ENCODE results near the gene IRS2. TPM values are rescaled to one million over a fixed set of nuclear protein-coding genes. Genes with fewer than 3 reads are reported as not detected.

The IRS2 gene
- polyA plus RNA-seq, 3 donors from 2014 or later = 0.57 to 2.6 (median 2.5) TPM

GRCh38 chr13:109790942-109791605, 4.7 kb upstream of the IRS2 start:
- peaks cover 7 to 20% (median 8%) of the 10 kb centered on the region in 3 donors for H3K27me3 Mint-ChIP-seq (ENCODE audit: low read depth in 3 of 3)
- H3K4me1 Mint-ChIP-seq = no peaks in the 10 kb centered on the region
- no peak overlapping the region for H3K4me3 Mint-ChIP-seq
- DNase-seq = peak in 2 of 3 donors; percentile 34
- no peaks in the 10 kb centered on the region for H3K36me3 Mint-ChIP-seq
- no peaks in the 10 kb centered on the region for H3K9me3 Mint-ChIP-seq
- H3K27ac Mint-ChIP-seq = no peak overlapping the region

- Mint-ChIP-seq H3K9me3 (no peaks in the 10 kb centered on the region), H3K4me3 (no peak overlapping the region), H3K4me1 (peaks cover 0 to 1% of the 10 kb centered on the region in 2 donors), H3K27ac (no peak overlapping the region), H3K36me3 (no peaks in the 10 kb centered on the region), H3K27me3 (ENCODE audit: low read depth in 3 of 3) (peaks cover 5 to 23% (median 13%) of the 10 kb centered on the region in 3 donors)
- no peak for DNase-seq
Measured at GRCh38 chr13:109790086-109790485, 3.7 kb upstream of the IRS2 start.

GRCh38 chr13:109789262-109789661, 2.9 kb upstream of the IRS2 start:
- no peak overlapping the region for H3K27ac Mint-ChIP-seq
- DNase-seq = no peak
- peaks cover 8 to 24% (median 15%) of the 10 kb centered on the region in 3 donors for H3K27me3 Mint-ChIP-seq (ENCODE audit: low read depth in 3 of 3)
- H3K4me1 Mint-ChIP-seq = peaks cover 0 to 1% of the 10 kb centered on the region in 2 donors
- no peaks in the 10 kb centered on the region for H3K9me3 Mint-ChIP-seq
- H3K36me3 Mint-ChIP-seq = no peaks in the 10 kb centered on the region
- H3K4me3 Mint-ChIP-seq = no peak overlapping the region

GRCh38 chr13:109788372-109789111, 2.2 kb upstream of the IRS2 start:
- Mint-ChIP-seq H3K36me3 (no peaks in the 10 kb centered on the region), H3K9me3 (no peaks in the 10 kb centered on the region), H3K27me3 (ENCODE audit: low read depth in 3 of 3) (peaks cover 8 to 26% (median 15%) of the 10 kb centered on the region in 3 donors), H3K4me3 (peak overlapping the region; percentile 5 to 87 (median 23)), H3K27ac (no peak overlapping the region), H3K4me1 (peaks cover 0 to 1% of the 10 kb centered on the region in 2 donors)
- DNase-seq = no peak

GRCh38 chr13:109787135-109787954, 962 bp upstream of the IRS2 start:
- Mint-ChIP-seq H3K27me3 (ENCODE audit: low read depth in 3 of 3) (peaks cover 12 to 35% (median 13%) of the 10 kb centered on the region in 3 donors), H3K4me1 (peaks cover 0 to 1% of the 10 kb centered on the region in 2 donors), H3K4me3 (peak overlapping the region; percentile 70 to 87 (median 83)), H3K36me3 (no peaks in the 10 kb centered on the region), H3K27ac (peak overlapping the region in 5 of 6 donors; percentile 36 to 65 (median 61)), H3K9me3 (no peaks in the 10 kb centered on the region)
- DNase-seq = peak; percentile 54 to 60 (median 56)

GRCh38 chr13:109785892-109786450, 412 bp downstream of the IRS2 start:
- Mint-ChIP-seq H3K9me3 (no peaks in the 10 kb centered on the region), H3K4me3 (peak overlapping the region; percentile 70 to 88 (median 82)), H3K27me3 (ENCODE audit: low read depth in 3 of 3) (peaks cover 16 to 44% (median 22%) of the 10 kb centered on the region in 3 donors), H3K36me3 (peaks cover 0 to 7% (median 3%) of the 10 kb centered on the region in 3 donors), H3K27ac (peak overlapping the region in 5 of 6 donors; percentile 67 to 87 (median 81)), H3K4me1 (peaks cover 7% of the 10 kb centered on the region in 2 donors)
- peak; percentile 72 to 78 (median 73) for DNase-seq

- Mint-ChIP-seq H3K27ac (peak overlapping the region in 5 of 6 donors; percentile 49 to 87 (median 81)), H3K4me3 (peak overlapping the region; percentile 70 to 82 (median 74)), H3K36me3 (peaks cover 0 to 7% (median 3%) of the 10 kb centered on the region in 3 donors), H3K9me3 (no peaks in the 10 kb centered on the region), H3K27me3 (ENCODE audit: low read depth in 3 of 3) (peaks cover 16 to 45% (median 27%) of the 10 kb centered on the region in 3 donors), H3K4me1 (peaks cover 13 to 14% of the 10 kb centered on the region in 2 donors)
- peak in 1 of 3 donors; percentile 29 for DNase-seq
Measured at GRCh38 chr13:109785141-109785891, 1.1 kb downstream of the IRS2 start.

- H3K4me3 Mint-ChIP-seq = peak overlapping the region; percentile 51 to 78 (median 73)
- H3K36me3 Mint-ChIP-seq = peaks cover 0 to 7% (median 3%) of the 10 kb centered on the region in 3 donors
- peak; percentile 67 to 76 (median 68) for DNase-seq
- H3K9me3 Mint-ChIP-seq = no peaks in the 10 kb centered on the region
- H3K27me3 Mint-ChIP-seq (ENCODE audit: low read depth in 3 of 3) = peaks cover 16 to 45% (median 27%) of the 10 kb centered on the region in 3 donors
- H3K27ac Mint-ChIP-seq = peak overlapping the region in 1 of 6 donors; percentile 28
- H3K4me1 Mint-ChIP-seq = peaks cover 19 to 20% of the 10 kb centered on the region in 2 donors
Measured at GRCh38 chr13:109784590-109785140, 1.7 kb downstream of the IRS2 start.

- H3K4me1 Mint-ChIP-seq = peaks cover 26 to 27% of the 10 kb centered on the region in 2 donors
- H3K9me3 Mint-ChIP-seq = no peaks in the 10 kb centered on the region
- no peak for DNase-seq
- no peak overlapping the region for H3K27ac Mint-ChIP-seq
- peaks cover 0 to 7% (median 3%) of the 10 kb centered on the region in 3 donors for H3K36me3 Mint-ChIP-seq
- peaks cover 17 to 45% (median 28%) of the 10 kb centered on the region in 3 donors for H3K27me3 Mint-ChIP-seq (ENCODE audit: low read depth in 3 of 3)
- peak overlapping the region in 2 of 5 donors; percentile 6 to 20 for H3K4me3 Mint-ChIP-seq
Measured at GRCh38 chr13:109783815-109784589, 2.4 kb downstream of the IRS2 start.

- Mint-ChIP-seq H3K9me3 (no peaks in the 10 kb centered on the region), H3K36me3 (peaks cover 0 to 7% (median 3%) of the 10 kb centered on the region in 3 donors), H3K27me3 (ENCODE audit: low read depth in 3 of 3) (peaks cover 19 to 42% (median 26%) of the 10 kb centered on the region in 3 donors), H3K4me3 (no peak overlapping the region), H3K4me1 (peaks cover 32 to 33% of the 10 kb centered on the region in 2 donors), H3K27ac (no peak overlapping the region)
- DNase-seq = peak in 2 of 3 donors; percentile 14 to 32
Measured at GRCh38 chr13:109783447-109783814, 3.0 kb downstream of the IRS2 start.

GRCh38 chr13:109782823-109783431, 3.5 kb downstream of the IRS2 start:
- Mint-ChIP-seq H3K4me1 (peaks cover 37 to 38% of the 10 kb centered on the region in 2 donors), H3K27ac (peak overlapping the region in 1 of 6 donors; percentile 57), H3K36me3 (peaks cover 0 to 7% (median 3%) of the 10 kb centered on the region in 3 donors), H3K27me3 (ENCODE audit: low read depth in 3 of 3) (peaks cover 19 to 42% (median 26%) of the 10 kb centered on the region in 3 donors), H3K9me3 (no peaks in the 10 kb centered on the region), H3K4me3 (peak overlapping the region in 3 of 5 donors; percentile 32 to 66 (median 64))
- peak in 2 of 3 donors; percentile 17 to 19 for DNase-seq

All from immature natural killer cell (primary cell).